Upper lobe of right lung (tissue), 1 donor: ENCODE measurements around the gene UBQLN2. TPM values are rescaled to one million over a fixed set of nuclear protein-coding genes. Genes with fewer than 3 reads are reported as not detected.

Source experiments
- ATAC-seq: fragments of 200-7000 bp; cut with Tn5 transposase; one replicate; pipeline ENCODE4 v1.9.1; 2020; ENCODE audit warnings: mild to moderate bottlenecking, moderate library complexity
- DNase-seq: peaks from one replicate; pipeline ENCODE4 v3.0.0-alpha.2; 2020
- H3K27ac ChIP-seq: fragments of 200-600 bp; one replicate; pipeline ENCODE4 v1.8.0; 2022
- H3K27me3 ChIP-seq: fragments of 200-600 bp; one replicate; pipeline ENCODE4 v1.8.0; 2022; ENCODE audit warnings: mild to moderate bottlenecking
- H3K36me3 ChIP-seq: fragments of 200-600 bp; one replicate; pipeline ENCODE4 v1.8.0; 2022
- H3K4me1 ChIP-seq: fragments of 200-600 bp; one replicate; pipeline ENCODE4 v1.8.0; 2022
- H3K4me3 ChIP-seq: fragments of 200-600 bp; one replicate; pipeline ENCODE4 v1.8.0; 2022; ENCODE audit warnings: mild to moderate bottlenecking
- H3K9me3 ChIP-seq: fragments of 200-600 bp; one replicate; pipeline ENCODE4 v1.8.0; 2022
- intact Hi-C: fragments of 100-400 bp; cut with DNase I; formaldehyde crosslinking; loops from one replicate; pipeline ENCODE4 v1.11.0; 2022
- total RNA-seq: library from RNA; stranded (reverse); fragmentation: NEBNext Ultra II Directional; extraction: Animal tissue kit (Norgen Biotek cat#: 25700); gene quantifications from one replicate; pipeline ENCODE4 v1.2.1, GENCODE V29; 2021
- TF ChIP-seq, protein P1 (sequence below): fragments of 200-600 bp; IDR thresholded peaks from one replicate; pipeline ENCODE4 v1.8.0; 2022; ENCODE audit warnings: antibody characterized with exemption
- donor health status: DM: no; HTN: yes; CAD: no; lungs with severe emphysema.

The UBQLN2 gene
- total RNA-seq, 1 donor from 2014 or later, result 31.6 TPM

DNA sequence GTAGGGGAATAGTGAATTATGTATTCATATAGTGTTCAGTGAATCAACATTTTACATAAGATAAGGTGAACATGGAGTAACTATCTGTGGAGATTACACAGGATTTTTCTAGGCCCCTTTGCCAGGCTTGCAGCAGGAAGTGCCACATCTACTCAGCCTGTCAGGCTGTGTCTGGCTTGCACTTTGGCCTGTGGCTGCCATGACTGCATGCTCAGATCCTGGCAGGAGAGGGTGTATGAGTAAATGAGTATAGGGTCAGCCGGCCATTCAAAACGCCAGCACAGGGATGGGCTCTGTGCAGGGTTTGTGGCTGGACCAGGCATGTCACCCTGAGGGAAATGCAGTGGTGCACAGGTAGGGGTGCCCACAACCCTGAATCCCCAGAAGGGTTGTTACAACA lies 51.9 kb downstream of the UBQLN2 start:
- Histone ChIP-seq H3K27me3 (no peaks in the 10 kb centered on the region), H3K36me3 (no peaks in the 10 kb centered on the region), H3K4me1 (no peaks in the 10 kb centered on the region), H3K27ac (no peak overlapping the region), H3K4me3 (no peak overlapping the region), H3K9me3 (no peaks in the 10 kb centered on the region)
- TF ChIP-seq, protein P1, sequence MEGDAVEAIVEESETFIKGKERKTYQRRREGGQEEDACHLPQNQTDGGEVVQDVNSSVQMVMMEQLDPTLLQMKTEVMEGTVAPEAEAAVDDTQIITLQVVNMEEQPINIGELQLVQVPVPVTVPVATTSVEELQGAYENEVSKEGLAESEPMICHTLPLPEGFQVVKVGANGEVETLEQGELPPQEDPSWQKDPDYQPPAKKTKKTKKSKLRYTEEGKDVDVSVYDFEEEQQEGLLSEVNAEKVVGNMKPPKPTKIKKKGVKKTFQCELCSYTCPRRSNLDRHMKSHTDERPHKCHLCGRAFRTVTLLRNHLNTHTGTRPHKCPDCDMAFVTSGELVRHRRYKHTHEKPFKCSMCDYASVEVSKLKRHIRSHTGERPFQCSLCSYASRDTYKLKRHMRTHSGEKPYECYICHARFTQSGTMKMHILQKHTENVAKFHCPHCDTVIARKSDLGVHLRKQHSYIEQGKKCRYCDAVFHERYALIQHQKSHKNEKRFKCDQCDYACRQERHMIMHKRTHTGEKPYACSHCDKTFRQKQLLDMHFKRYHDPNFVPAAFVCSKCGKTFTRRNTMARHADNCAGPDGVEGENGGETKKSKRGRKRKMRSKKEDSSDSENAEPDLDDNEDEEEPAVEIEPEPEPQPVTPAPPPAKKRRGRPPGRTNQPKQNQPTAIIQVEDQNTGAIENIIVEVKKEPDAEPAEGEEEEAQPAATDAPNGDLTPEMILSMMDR, result no peak
- intact Hi-C loops, result no loop called here
- DNase-seq (no peak), ATAC-seq (no peak)

Other genes with a start within 250 kb of the UBQLN2 start
- 30.7 TPM for gene NBDY, start 165.6 kb downstream of the UBQLN2 start, total RNA-seq